Stimulated activated CD4-positive, alpha-beta T cell treated with anti-CD3 and anti-CD28 coated beads, Interleukin-2, amount 100 ng/mL, for 48 hours (primary cell): ENCODE results near the gene TRIL.

Experiments
- DNase-seq, 2 donors: peaks; one replicate each; pipeline ENCODE4 v3.0.0-alpha.2; 2020

TRIL gene

GRCh38 chr7:28939367-28939766, 18.8 kb downstream of the TRIL start:
- DNase-seq = no peak

GRCh38 chr7:28937619-28938018, 20.5 kb downstream of the TRIL start:
- DNase-seq = no peak

GRCh38 chr7:28937103-28937502, 21.0 kb downstream of the TRIL start:
- no peak for DNase-seq

GRCh38 chr7:28933846-28934320, 24.2 kb downstream of the TRIL start:
- no peak for DNase-seq

GRCh38 chr7:28931565-28931964, 26.6 kb downstream of the TRIL start:
- DNase-seq = no peak

GRCh38 chr7:28926871-28927597, 31.1 kb downstream of the TRIL start:
- peak; percentile 16 to 24 for DNase-seq

GRCh38 chr7:28922624-28923331, 35.4 kb downstream of the TRIL start:
- DNase-seq = peak; percentile 49 to 50

GRCh38 chr7:28921822-28922221, 36.3 kb downstream of the TRIL start:
- peak; percentile 5 to 21 for DNase-seq

GRCh38 chr7:28920424-28920823, 37.7 kb downstream of the TRIL start:
- DNase-seq = no peak

GRCh38 chr7:28919510-28919909, 38.6 kb downstream of the TRIL start:
- no peak for DNase-seq

- no peak for DNase-seq
Observed at GRCh38 chr7:28908775-28909174, 49.4 kb downstream of the TRIL start.

GRCh38 chr7:28905464-28905863, 52.7 kb downstream of the TRIL start:
- no peak for DNase-seq

GRCh38 chr7:28904578-28905048, 53.5 kb downstream of the TRIL start:
- no peak for DNase-seq

- DNase-seq = no peak
Observed at GRCh38 chr7:28903730-28904577, 54.2 kb downstream of the TRIL start.
